H1 (cell line): Measurements from ENCODE around the gene ASTN1. TPM values are rescaled to one million over a fixed set of nuclear protein-coding genes. Genes with fewer than 3 reads are reported as not detected.

Experiments used
- CTCF ChIA-PET: fragments of 300-600 bp; sonication (Branson Sonifier 250); formaldehyde crosslinking; loops from one replicate; lab custom pipeline; 2021; ENCODE audit not compliant: partially characterized antibody; lab: Charles Lee
- POLR2A ChIA-PET: fragments of 300-600 bp; sonication (Branson Sonifier 250); formaldehyde crosslinking; loops from one replicate; lab custom pipeline; 2021; ENCODE audit warnings: inconsistent platforms; ENCODE audit not compliant: partially characterized antibody; lab: Charles Lee
- DNase-seq, 2 experiments: peaks; one replicate each; pipeline versions ENCODE4 v3.0.0 to v3.0.0-alpha.2; 2010 to 2022; ENCODE audit warnings: low spot score in 2 of 2, low read depth in 1 of 2, mixed read lengths in 1 of 2
- FAIRE-seq: peaks from 2 replicates; lab custom pipeline; 2011; peaks lifted over from hg19 to GRCh38; lab: Jason Lieb, UNC
- H2AFZ ChIP-seq: 2 replicates; pipeline ENCODE4 v1.8.1; 2012; ENCODE audit warnings: low read length, inconsistent platforms
- H2AK5ac ChIP-seq: 2 replicates; pipeline ENCODE4 v1.6.1; 2013; ENCODE audit warnings: low read depth, low read length
- H2BK120ac ChIP-seq: replicated peaks from 2 replicates; pipeline ENCODE3; 2013; ENCODE audit warnings: low read depth, low read length, inconsistent platforms
- H2BK12ac ChIP-seq: 2 replicates; pipeline ENCODE4 v1.6.1; 2013; ENCODE audit warnings: low read depth, low read length
- H2BK15ac ChIP-seq: 2 replicates; pipeline ENCODE4 v1.6.1; 2013; ENCODE audit warnings: low read length
- H2BK20ac ChIP-seq: 2 replicates; pipeline ENCODE4 v1.6.1; 2013; ENCODE audit warnings: low read length
- H2BK5ac ChIP-seq: 2 replicates; pipeline ENCODE4 v1.6.1; 2013; ENCODE audit warnings: low read depth, low read length
- H3K14ac ChIP-seq: 2 replicates; pipeline ENCODE4 v1.6.1; 2013; ENCODE audit warnings: inconsistent platforms; ENCODE audit not compliant: insufficient read length
- H3K18ac ChIP-seq: 2 replicates; pipeline ENCODE4 v1.6.1; 2013; ENCODE audit warnings: low read length; ENCODE audit errors: extremely low read depth
- H3K23ac ChIP-seq: 2 replicates; pipeline ENCODE4 v1.6.1; 2013; ENCODE audit warnings: inconsistent platforms; ENCODE audit not compliant: insufficient read length
- H3K23me2 ChIP-seq: 2 replicates; pipeline ENCODE4 v1.6.1; 2013; ENCODE audit warnings: low read depth, low read length
- H3K27ac ChIP-seq: 2 replicates; pipeline ENCODE4 v1.6.1; 2011; ENCODE audit warnings: low read depth, low read length, inconsistent platforms
- H3K27me3 ChIP-seq, 4 experiments: replicated peaks in 1 of 4; 1 replicate in 1 of 4; 2 replicates in 3 of 4; pipeline versions ENCODE4 v1.6.1 to v1.8.1; 2011 to 2013; ENCODE audit warnings: low read length in 3 of 4, mild to moderate bottlenecking in 3 of 4, inconsistent platforms in 2 of 4, mixed read lengths in 2 of 4, moderate library complexity in 1 of 4; ENCODE audit not compliant: control insufficient read depth in 3 of 4, insufficient read depth in 3 of 4; ENCODE audit errors: extremely low read depth in 1 of 4
- H3K36me3 ChIP-seq, 4 experiments: 2 replicates each; pipeline versions ENCODE4 v1.6.1 to v1.8.1; 2011 to 2013; ENCODE audit warnings: mild to moderate bottlenecking in 4 of 4, low read length in 3 of 4, moderate library complexity in 2 of 4, control low read depth in 1 of 4, inconsistent platforms in 1 of 4; ENCODE audit not compliant: insufficient read depth in 4 of 4, control insufficient read depth in 2 of 4
- H3K4ac ChIP-seq: replicated peaks from 2 replicates; pipeline ENCODE3; 2013; ENCODE audit warnings: low read length, low read depth, mixed read lengths, inconsistent platforms; ENCODE audit not compliant: insufficient read length
- H3K4me1 ChIP-seq, 4 experiments: replicated peaks in 1 of 4; 1 replicate in 1 of 4; 2 replicates in 3 of 4; pipeline versions ENCODE4 v1.6.1 to v1.8.1; 2011 to 2013; ENCODE audit warnings: low read length in 3 of 4, inconsistent platforms in 2 of 4, mixed read lengths in 1 of 4; ENCODE audit not compliant: insufficient read depth in 4 of 4, control insufficient read depth in 3 of 4
- H3K4me2 ChIP-seq, 2 experiments: 2 replicates each; pipeline versions ENCODE4 v1.6.1 to v1.8.1; 2011 to 2013; ENCODE audit warnings: low read depth in 2 of 2, low read length in 2 of 2, control low read depth in 1 of 2, inconsistent platforms in 1 of 2, mild to moderate bottlenecking in 1 of 2; ENCODE audit not compliant: insufficient read depth in 1 of 2
- H3K4me3 ChIP-seq, 4 experiments: fragments of 200-600, 300-600 bp in 1 of 4; sonication (generic), shearing (Covaris generic), sonication (Bioruptor Twin) in 1 of 4; 2 replicates each; pipeline versions ENCODE4 v1.5.1 to v1.8.1; 2011 to 2016; ENCODE audit warnings: low read length in 4 of 4, low read depth in 3 of 4, control low read depth in 2 of 4, inconsistent platforms in 2 of 4, mild to moderate bottlenecking in 2 of 4, mixed read lengths in 1 of 4, moderate library complexity in 1 of 4; ENCODE audit not compliant: insufficient read depth in 2 of 4; ENCODE audit errors: extremely low read depth in 1 of 4
- H3K56ac ChIP-seq: replicated peaks from 2 replicates; pipeline ENCODE3; 2013; ENCODE audit warnings: low read depth, mild to moderate bottlenecking, mixed read lengths, low read length, inconsistent platforms; ENCODE audit not compliant: insufficient read length
- H3K79me1 ChIP-seq: 2 replicates; pipeline ENCODE4 v1.6.1; 2013; ENCODE audit warnings: low read depth, low read length, control low read depth
- H3K79me2 ChIP-seq, 2 experiments: 2 replicates each; pipeline versions ENCODE4 v1.6.1 to v1.8.1; 2012 to 2013; ENCODE audit warnings: low read length in 2 of 2, mild to moderate bottlenecking in 2 of 2, inconsistent platforms in 1 of 2; ENCODE audit not compliant: insufficient read depth in 2 of 2, control insufficient read depth in 1 of 2
- H3K9ac ChIP-seq, 4 experiments: replicated peaks in 1 of 4; 1 replicate in 1 of 4; 2 replicates in 3 of 4; pipeline versions ENCODE4 v1.6.1 to v1.8.1; 2011 to 2013; ENCODE audit warnings: low read depth in 3 of 4, low read length in 3 of 4, control low read depth in 2 of 4, mild to moderate bottlenecking in 2 of 4, moderate library complexity in 2 of 4, inconsistent platforms in 1 of 4; ENCODE audit errors: extremely low read depth in 1 of 4
- H3K9me3 ChIP-seq, 2 experiments: 2 replicates each; pipeline versions ENCODE4 v1.6.1 to v1.8.1; 2012 to 2013; ENCODE audit warnings: mild to moderate bottlenecking in 2 of 2, moderate library complexity in 2 of 2, control low read depth in 1 of 2, inconsistent platforms in 1 of 2, low read depth in 1 of 2, low read length in 1 of 2, mixed read lengths in 1 of 2; ENCODE audit not compliant: insufficient read depth in 2 of 2
- H4K20me1 ChIP-seq, 2 experiments: replicated peaks in 1 of 2; 2 replicates each; pipeline versions ENCODE3 to v1.8.1; 2011 to 2013; ENCODE audit warnings: inconsistent platforms in 2 of 2, low read length in 2 of 2, mild to moderate bottlenecking in 1 of 2; ENCODE audit not compliant: insufficient read depth in 2 of 2, control insufficient read depth in 1 of 2
- H4K5ac ChIP-seq: 2 replicates; pipeline ENCODE4 v1.6.1; 2013; ENCODE audit warnings: low read length, low read depth, mixed read lengths, inconsistent platforms; ENCODE audit not compliant: insufficient read length
- H4K8ac ChIP-seq: 2 replicates; pipeline ENCODE4 v1.8.0; 2013; ENCODE audit warnings: mild to moderate bottlenecking, moderate library complexity, low read length, inconsistent platforms; ENCODE audit not compliant: insufficient read depth; ENCODE audit errors: extremely low read depth
- H4K91ac ChIP-seq: replicated peaks from 2 replicates; pipeline ENCODE3; 2013; ENCODE audit warnings: low read length, mixed read lengths, inconsistent platforms; ENCODE audit not compliant: insufficient read length
- BRCA1 ChIP-seq: IDR thresholded peaks from 2 replicates; pipeline ENCODE4 v1.6.1; 2012; ENCODE audit warnings: low read depth, low read length, improper control_type of control experiment
- WGBS, 2 experiments: shearing (Covaris generic) in 1 of 2; methylation state at CpG; one replicate each; pipeline versions ENCODE4 v1.1.6 to v1.1.7; 2013 to 2015; ENCODE audit warnings: low lambda C conversion rate in 2 of 2, mixed read lengths in 2 of 2, inconsistent platforms in 1 of 2, low coverage in 1 of 2, missing lambda C conversion rate in 1 of 2; ENCODE audit not compliant: insufficient replicate concordance in 2 of 2, insufficient coverage in 1 of 2, insufficient read length in 1 of 2; ENCODE audit errors: extremely low coverage in 1 of 2, missing lambda C conversion rate in 1 of 2; 5-methylcytosine and 5-hydroxymethylcytosine counted together
- polyA plus RNA-seq, 7 experiments: library from polyadenylated mRNA; depleted of rRNA in 3 of 7; stranded (reverse) in 5 of 7; unstranded in 2 of 7; fragments of >200 nt in 5 of 7; fragments of 200-250 nt in 2 of 7; gene quantifications; 1 replicate in 5 of 7; 2 replicates in 1 of 7; 4 replicates in 1 of 7; pipeline versions ENCODE4 v1.2.1 to v1.2.3, GENCODE V29; 2011 to 2013; ENCODE audit warnings: missing spikeins in 2 of 7, mixed read lengths in 2 of 7
- total RNA-seq: library from RNA; stranded (reverse); fragmentation: NEBNext Ultra II Directional; extraction: Animal tissue kit (Norgen Biotek cat#: 25700); gene quantifications from 2 replicates; pipeline ENCODE4 v1.2.1, GENCODE V29; 2021

Gene ASTN1
- total and polyA plus RNA-seq, 2 of the 8 experiments (the other 6 are each of a cell fraction or from before 2014, with no cell fraction given) = 2.9 to 4.1 TPM

DNA sequence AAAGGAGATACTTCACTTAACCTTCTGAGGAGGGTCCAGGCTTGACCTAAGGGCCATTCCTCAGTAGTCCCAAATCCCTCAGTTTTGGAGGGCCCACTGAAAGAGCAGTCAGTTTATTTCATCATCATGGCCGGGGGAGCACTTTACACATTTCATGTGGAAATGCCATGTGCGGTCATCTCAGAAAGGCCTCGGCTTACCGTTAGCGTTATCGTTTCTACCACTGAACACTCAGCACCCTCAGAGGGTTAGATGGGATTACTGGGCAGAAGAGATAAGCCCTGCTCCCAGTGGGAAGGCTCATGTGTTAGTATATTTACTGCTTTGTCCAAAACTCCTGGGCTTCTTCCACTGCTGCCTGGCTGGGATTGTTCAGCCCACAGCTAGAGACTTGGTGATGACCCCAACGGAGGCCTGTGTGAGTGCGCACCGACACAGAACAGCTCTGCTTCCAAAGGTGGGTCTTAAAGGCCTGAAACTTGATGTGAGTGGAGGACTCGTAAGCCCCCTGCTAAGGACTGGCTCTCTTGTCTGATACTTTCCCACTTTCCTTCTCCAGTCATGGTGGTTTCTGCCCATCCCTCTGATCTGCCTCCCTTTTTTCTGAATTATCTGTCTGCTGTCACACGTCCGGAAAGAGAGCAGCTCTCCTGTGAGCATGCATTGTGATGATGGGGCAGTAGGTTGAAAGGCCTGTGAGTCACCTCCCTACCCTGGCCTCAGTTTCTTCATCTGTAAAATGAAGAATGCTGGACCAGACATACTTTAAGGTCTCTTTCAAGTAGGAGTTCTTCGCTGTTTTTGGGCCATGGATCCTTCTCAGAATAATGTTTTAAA lies 284.5 kb downstream of the ASTN1 start:
- no peak overlapping the region for H2BK12ac ChIP-seq
- H4K20me1 ChIP-seq = no peaks in the 10 kb centered on the region
- POLR2A ChIA-PET = interaction anchor here (0.6 kb wide), 1 partner anchor 501 kb away, joined by 3 read pairs; no protein-coding TSS in a partner anchor
- DNase-seq (no peak), FAIRE-seq (no peak)
- H3K4me3 ChIP-seq = no peak overlapping the region
- no peaks in the 10 kb centered on the region for H3K79me2 ChIP-seq
- no peak overlapping the region for H3K14ac ChIP-seq
- H3K23me2 ChIP-seq = no peaks in the 10 kb centered on the region
- H3K9me3 ChIP-seq = no peaks in the 10 kb centered on the region
- H3K4ac ChIP-seq = no peak overlapping the region
- H4K8ac ChIP-seq = no peak overlapping the region
- no peak overlapping the region for H4K91ac ChIP-seq
- CTCF ChIA-PET = interaction anchor here (0.5 to 7.9 kb wide), 33 partner anchors 9 to 1287 kb away, joined by 3 to 59 read pairs (median 3); no protein-coding TSS in a partner anchor
- no peak overlapping the region for H2BK20ac ChIP-seq
- H3K56ac ChIP-seq = no peak overlapping the region
- H3K27me3 ChIP-seq = no peaks in the 10 kb centered on the region
- no peaks in the 10 kb centered on the region for H3K36me3 ChIP-seq
- no peak overlapping the region for H3K23ac ChIP-seq
- no peak overlapping the region for H2AK5ac ChIP-seq
- H2AFZ ChIP-seq = no peak overlapping the region
- 89% methylated on average over 13 of the region's 13 CpGs; no CpG with 5 or more reads in 1 of the 2 experiments for WGBS, 2 experiments
- H3K4me1 ChIP-seq = no peaks in the 10 kb centered on the region
- H3K79me1 ChIP-seq = no peaks in the 10 kb centered on the region
- H3K27ac ChIP-seq = no peak overlapping the region
- no peak overlapping the region for H2BK15ac ChIP-seq
- no peak overlapping the region for H2BK120ac ChIP-seq
- no peak overlapping the region for H3K9ac ChIP-seq
- H3K18ac ChIP-seq = no peak overlapping the region
- no peak overlapping the region for H3K4me2 ChIP-seq
- no peak overlapping the region for H4K5ac ChIP-seq
- H2BK5ac ChIP-seq = no peak overlapping the region
- TF ChIP-seq BRCA1 = no peak
